ENCODE data around the gene KHDRBS2.
"Not testable (repeated sequence)": the region's sequence is repeated elsewhere in the genome, so short reads cannot be mapped to it uniquely, and the experiment has no call there.

The KHDRBS2 gene

DNA sequence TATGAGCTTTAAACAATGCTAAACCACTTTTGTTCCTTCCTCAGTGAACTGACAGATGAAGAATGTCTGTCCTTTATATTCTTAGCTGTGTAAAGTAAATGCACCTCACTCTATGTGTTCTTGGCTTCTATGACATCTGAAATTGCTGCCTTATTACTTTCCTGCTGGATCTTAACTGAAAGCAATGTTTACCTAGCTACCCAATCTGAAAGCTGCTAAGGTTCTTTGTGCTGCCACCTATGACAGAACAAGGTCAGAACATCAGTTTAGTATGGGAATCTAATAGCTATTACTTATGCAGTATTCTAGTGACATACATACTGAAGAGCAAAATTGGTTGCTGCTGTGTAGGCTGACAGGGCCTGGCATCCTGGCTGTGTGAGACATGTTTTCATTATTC lies 444.1 kb downstream of the KHDRBS2 start:
- DNase-seq = no peak

DNA sequence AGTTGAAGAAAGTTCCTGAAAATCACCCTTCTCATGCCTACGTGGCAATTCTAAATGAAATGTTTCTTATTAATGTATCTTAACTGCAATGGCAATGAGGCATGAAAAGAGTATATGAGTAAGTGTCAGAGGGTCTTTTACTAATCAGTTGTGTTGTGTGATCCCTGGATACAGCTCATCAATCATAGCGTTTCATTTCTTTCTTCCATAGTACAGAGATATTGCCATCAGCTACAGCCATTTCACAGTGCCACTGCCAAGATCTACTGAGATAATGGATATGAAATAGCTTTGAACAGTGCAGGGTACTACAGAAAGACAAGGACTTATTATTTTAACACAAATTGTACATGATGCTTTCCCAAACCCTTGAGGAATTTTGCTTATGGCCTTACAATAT lies 450.8 kb downstream of the KHDRBS2 start:
- DNase-seq = no peak

DNA sequence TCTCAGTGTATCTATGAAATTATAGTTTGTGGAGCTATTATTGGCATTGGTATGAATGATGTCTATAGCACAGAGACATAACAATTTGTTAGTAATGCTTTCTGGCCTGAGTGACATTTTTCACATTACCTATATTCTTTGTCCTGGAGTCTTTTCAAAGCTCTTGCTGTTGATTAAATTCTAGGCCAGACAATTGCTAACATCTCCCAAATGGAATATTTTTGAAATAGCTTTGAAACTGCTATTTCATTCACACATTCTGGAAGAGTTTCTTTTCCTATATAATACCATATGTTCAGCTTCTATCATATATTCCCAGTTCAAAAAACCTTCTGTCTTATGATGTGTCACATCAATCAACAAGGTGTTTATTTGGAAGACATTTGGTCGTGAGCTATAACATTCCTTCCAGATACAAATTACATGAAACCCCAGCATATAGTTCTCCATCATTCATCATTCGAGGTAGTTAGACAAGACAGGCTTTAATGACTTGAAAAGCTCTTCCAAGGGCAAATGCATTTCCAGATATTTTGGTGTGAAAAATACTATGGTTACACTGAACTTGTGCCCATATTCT lies 452.8 kb downstream of the KHDRBS2 start:
- no peak for DNase-seq

DNA sequence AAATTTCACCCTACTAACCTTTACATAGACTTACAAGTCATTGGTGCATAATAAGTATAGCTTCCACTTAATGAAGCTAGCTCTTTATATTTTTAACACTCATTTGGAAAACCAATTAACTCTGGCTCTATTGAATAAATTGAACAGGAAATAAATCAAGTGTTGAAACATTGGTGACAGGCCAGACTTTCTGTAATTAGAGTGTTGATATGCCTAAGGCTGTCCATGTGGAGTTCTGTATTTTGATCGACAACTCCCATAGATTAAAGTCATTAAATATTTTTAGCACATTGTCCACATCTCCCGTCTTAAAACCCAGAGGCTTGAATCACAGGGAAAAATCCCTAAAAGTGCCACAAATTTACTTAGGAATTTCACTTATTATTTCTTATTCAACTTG lies 468.3 kb downstream of the KHDRBS2 start:
- DNase-seq = no peak

DNA sequence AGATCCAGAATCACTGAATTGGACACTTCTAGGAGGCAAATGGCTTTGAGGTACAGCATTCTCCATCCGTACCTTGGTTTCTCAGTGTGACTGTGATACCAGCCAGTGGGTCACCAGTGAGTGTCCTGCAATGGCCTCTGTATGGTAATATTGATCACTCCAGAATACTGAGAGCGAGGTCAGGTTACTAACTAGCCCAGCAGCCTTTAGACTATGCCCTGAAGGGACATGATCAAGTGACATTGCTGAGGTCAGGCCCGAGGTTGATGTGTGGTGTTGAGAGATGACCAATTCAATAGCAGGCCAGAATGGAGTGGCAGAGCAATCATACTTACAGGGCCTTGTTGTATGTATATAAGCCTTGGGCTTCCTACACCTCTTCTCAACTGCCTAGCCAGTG lies 476.0 kb downstream of the KHDRBS2 start:
- DNase-seq = no peak

DNA sequence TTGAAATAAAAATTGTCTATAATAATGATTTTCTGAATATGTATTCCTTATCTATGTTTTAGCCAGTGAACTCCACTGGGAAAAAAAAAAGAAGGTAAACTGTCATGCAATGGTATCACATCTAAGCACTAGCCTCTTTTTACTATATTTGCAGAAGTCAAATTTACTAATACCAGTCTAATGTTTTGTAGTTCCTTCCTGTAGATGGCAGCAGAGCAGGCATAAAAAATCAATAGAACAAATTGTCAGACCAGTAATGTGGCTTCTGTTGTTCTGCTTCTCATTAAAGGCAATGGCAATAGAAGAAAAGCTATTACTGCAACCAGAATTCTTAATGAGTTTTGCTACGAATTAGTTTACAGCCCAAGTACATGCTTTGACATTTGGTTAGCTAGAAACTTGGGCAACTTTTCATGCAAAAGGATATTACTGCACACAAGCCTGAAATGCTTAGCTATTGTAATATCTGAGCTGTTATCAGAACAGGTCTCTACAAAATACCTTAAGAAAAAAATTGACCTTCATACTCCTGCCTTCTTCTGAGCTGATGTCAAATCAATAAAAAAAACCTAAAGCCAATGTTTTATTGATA lies 476.9 kb downstream of the KHDRBS2 start:
- no peak for DNase-seq

DNA sequence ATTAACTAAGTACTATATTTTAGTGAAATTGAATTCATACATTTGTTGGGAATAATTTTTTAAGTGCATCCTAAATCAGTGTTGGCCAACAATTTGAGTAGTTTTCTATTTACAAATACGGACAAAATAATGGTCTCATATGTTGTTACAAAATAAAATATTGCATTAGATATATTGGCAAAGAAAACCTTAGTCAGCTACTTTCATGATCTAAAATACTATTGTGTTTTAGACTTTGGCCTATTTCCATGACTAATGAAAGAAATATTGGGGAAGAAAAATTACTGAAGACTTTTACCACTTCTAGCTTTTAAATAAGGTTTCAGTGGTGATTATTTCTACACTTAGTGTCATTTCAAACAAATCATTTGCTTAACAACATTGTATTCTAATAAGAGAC lies 498.0 kb downstream of the KHDRBS2 start:
- DNase-seq = no peak

DNA sequence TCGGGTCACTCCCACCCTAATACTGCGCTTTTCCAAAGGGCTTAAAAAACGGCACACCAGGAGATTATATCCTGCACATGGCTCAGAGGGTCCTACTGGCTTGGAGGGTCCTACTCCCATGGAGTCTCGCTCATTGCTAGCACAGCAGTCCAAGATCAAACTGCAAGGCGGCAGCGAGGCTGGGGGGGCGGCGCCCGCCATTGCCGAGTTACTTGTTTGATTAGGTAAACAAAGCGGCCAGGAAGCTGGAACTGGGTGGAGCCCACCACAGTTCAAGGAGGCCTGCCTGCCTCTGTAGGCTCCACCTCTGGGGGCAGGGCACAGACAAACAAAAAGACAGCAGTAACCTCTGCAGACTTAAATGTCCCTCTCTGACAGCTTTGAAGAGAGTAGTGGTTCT lies 516.6 kb downstream of the KHDRBS2 start:
- not testable (repeated sequence) for DNase-seq

DNA sequence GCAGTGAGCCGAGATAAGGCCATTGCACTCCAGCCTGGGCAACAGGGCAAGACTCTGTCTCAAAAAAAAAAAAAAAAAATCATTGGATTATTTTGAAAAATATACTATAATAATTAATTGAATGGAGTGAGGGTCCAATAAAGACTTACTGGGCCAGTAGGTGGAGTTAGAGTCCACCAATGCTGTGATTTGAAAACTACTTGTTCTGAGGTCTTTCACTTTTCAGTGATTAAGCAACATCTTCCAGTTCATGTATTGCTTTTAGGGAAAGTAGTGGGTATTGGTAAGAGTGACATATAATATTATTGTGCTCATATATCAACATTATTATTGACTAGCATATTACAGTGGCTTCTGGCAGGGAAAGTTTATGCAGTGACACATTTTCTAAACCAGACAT lies 530.3 kb downstream of the KHDRBS2 start:
- no peak for DNase-seq

DNA sequence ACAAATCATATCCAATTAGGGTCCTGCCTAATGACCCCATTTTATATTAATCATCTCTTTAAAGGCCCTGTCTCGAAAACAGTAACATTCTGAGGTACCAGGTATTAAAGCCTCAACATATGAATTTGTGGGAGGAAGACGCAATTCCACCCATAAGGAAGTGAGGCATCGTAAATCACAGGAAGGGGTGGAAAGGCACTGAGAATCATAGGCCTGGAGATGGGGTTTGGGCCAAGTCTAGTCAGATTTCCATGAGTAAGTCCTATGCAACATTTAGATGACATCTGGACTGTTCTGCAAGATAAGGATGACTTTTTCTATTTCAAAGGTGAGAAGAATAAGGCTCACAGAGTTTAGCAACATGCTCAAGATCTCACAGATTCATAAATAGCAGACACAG lies 534.0 kb downstream of the KHDRBS2 start:
- DNase-seq = no peak

DNA sequence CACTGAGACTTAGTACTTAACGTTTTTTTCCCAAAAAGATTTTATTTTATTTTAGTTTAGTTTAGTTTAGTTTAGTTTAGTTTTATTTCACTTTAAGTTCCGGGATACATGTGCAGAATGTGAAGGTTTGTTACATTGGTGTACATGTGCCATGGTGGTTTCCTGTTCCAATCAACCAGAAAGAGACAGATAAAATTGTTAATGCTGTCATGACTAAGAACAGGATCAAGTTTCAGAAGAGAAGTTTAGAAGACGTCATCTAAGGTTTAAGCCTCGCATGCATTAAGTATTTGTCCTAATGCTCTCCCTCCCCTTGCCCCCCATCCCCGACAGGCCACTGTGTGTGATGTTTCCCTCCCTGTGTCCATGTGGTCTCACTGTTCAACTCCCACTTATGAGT lies 540.0 kb downstream of the KHDRBS2 start:
- DNase-seq = no peak

DNA sequence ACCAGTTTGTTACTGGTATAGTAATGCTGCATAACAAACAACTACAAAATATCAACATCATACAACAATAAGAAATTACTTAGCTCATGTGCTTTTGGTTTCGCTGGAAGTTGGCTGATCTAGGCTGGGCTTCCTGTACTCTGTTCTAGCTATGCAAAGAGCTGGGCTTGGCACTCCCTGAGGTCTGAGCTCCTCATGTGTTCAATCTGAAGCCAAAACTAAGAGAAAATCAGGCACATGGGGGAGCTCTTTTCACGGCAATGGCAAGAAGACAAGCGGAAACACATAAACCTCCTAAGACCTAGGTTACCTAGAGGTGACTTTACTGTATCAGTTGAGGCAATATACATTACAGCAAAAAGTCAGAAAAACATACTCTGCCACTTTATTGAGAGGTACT lies 574.2 kb downstream of the KHDRBS2 start:
- DNase-seq = no peak

DNA sequence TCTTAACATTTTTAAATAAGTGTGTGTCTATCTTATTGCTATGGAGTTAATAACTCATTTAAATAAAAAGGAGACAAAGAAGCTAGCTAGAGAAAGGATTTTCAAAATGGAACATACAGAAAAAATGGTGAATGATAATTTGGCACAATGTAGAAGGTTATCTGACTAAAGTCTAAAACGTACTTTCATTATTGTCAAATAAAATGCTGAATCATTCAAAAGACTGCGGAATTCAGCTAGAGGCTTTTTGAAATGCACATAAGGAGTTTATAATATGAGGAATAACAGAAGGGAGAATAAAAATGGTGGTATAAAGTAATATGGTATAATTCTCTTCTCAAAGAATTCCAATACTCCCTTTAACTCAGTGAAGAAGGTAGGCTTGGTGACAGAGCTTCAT lies 597.9 kb downstream of the KHDRBS2 start:
- DNase-seq = no peak

DNA sequence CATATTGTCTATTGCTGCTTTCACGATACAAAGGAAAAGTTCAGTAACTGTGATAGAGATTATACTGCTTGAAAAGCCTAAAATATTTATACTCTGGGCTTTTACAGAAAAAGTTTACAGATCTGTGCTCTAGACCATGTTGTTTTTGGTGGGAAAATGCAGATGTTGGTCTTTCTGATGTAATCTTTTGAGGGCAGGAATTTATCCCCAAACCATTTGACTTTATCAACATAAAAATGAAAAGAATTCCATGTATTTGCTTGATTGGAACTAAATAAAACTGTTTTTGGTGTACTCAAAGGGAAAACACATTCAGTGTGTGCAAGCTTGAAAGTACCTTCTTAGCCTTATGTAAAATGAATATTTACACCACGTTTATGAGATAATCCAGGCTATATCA lies 603.5 kb downstream of the KHDRBS2 start:
- no peak for DNase-seq

DNA sequence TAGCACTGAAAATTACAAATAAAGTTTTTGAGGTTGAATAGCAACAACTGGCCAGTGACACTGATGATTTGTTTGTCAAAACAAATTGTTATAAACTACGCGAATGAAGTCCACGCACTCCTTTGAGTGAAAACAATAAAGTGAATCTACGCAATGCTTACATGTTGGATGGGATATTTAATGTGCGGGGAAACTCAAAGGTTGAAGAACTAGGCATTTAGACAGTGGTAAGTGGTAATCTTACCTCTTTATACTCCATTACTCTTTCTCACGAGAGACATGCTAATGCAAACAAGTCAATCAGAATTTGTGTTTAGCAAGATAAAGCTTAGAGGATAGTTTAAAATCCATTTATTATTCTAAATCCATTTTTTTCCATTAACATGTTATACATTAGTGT lies 606.4 kb downstream of the KHDRBS2 start:
- DNase-seq = no peak

DNA sequence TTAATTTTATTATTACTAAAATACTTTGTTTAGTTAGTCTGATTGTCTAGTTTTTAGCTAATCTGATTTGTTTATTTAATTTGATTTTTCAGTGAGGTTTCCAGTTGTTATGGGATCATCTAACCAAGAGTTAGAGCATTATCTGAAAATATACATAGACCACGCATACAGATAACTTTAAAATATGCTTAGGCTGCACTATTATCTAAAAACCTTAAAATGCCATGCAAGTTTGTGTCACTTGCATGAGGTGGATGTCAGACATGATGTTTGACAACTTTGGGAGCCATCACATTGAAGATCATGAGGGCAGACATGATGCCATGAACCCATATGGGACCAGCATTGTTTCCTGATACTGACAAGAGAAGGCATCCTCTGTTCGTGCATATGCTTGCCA lies 610.3 kb downstream of the KHDRBS2 start:
- DNase-seq = no peak

DNA sequence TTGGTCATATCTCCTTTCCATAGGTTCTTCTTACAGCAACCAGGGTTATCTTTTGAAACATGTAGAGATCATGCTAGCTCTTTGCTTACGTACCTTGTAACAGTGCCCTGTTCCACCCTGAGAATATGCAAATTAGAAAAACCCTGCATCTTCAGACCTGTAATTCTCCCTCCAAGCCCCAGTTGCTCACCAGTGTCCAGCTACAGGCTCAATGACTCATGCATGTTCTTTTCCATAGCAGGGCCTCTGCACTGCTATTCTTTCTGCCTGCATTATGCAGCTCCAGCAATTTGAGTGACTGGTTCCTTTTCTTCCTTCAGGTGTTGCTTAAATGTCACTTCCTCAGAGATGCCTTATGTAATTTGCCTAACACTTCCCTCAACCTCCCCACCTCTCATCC lies 636.2 kb downstream of the KHDRBS2 start:
- DNase-seq = no peak

DNA sequence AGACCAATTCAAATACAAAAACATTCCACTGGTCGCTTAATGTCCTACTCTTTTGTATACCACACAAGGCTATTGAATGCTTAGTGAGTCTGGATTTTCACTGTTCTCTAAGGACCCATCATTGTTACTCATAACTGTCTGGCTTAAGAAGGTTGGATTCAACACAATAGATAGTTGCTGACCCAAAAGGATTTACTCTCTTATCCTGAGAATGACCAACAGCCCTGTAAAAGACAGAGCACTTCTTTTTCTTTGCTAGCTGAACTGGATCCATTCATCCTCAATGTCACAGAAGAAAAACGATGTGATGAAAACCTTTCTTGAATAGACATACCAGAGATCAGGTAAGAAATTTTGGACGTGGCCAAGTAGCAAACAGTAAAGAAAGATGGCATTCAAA lies 645.6 kb downstream of the KHDRBS2 start:
- DNase-seq = no peak

Data from femur (tissue), 1 donor.